HG03520 (cell line): ENCODE measurements around the gene KLHL15.
A peak's percentile ranks its signal among the peaks of the same experiment; 100 is the strongest.
"Not testable (repeated sequence)": the region's sequence is repeated elsewhere in the genome, so short reads cannot be mapped to it uniquely, and the experiment has no call there.

ENCODE experiments used
- ATAC-seq: cut with Tn5 transposase; IDR thresholded peaks from one replicate; pipeline ENCODE4 v1.9.1; 2021; ENCODE audit warnings: mild to moderate bottlenecking, moderate library complexity; ENCODE audit not compliant: unreplicated experiment

The KLHL15 gene

DNA sequence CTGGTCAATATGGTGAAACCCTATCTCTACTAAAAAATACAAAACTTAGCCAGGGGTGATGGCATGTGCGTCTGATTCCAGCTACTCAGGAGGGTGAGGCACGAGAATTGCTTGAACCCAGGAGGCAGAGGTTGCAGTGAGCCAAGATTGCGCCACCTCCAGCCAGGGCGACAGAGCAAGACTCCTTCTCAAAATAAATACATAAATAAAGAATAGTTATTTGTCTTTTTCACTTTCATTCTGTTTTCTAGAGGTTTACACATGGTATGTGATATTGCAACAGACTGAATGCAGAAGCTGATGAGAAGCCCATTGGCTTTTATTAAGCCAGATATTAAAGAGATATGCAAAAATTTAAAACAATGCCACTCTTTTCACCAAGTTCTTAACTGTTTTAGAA is 8.2 kb downstream of the KLHL15 start:
- no peak for ATAC-seq

DNA sequence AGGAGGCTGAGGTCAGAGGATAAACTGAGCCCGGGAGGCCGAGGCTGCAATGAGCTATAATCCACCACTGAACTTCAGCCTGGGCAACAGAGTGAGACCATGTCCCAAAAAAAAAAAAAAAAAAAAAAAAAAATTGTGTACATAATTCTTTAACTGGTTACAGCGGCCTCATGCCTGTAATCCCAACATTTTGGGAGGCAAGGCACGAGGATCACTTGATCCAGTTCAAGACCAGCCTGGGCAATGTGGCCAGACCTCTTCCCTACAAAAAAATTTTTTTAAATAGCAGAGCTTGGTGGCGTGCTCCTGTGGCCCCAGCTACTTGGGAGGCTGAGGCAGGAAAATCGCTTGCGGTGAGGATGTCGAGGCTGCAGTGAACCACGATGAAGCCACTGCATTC is 9.3 kb downstream of the KLHL15 start:
- no peak for ATAC-seq

DNA sequence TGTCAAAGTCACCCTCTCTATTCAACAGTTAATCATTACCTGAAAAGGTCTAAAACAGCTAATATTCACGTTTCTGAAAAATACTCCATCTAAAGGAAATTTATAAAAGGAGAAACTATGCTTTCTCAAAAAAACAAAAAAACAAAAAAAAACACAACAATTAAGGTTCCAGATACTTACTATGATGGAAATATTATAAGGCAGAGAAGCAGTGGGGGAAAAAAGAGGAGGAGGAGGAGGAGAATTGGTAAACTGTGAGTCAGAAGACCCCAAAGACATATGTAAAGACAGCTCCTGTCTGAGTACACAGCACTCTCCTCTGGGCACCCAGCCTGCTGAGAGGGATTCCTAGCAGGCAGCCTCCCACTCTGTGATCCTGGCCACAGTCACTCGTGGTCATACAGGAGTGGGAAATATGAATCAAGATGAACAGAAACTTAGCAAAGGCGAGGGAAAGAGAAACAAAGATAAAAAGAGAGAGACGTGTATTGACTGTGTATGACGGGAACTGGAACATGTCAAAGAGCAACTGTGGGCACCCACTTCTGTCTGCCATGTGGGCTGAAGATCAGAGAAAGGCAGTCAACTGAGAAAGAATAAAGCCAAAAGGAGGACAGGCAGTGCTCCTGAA is 12.5 kb downstream of the KLHL15 start:
- no peak for ATAC-seq

DNA sequence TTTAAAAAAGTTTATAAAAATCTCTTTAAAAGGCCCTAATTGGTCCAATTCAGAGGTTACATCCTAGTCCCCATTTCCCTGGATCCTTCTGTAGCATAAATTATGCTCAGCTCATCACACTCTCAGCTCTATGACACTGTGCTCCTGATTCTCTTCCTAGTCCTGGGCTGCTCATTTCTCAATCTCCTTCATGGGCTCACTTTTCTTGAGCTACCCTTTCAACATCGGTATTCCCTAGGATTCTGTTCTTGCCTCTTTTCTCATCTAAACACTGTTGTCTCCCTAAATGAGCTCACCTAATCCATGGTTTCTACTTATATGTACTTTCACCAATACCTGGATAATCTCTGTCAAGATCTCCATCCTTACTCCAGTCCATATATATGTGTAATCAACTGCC is 14.7 kb downstream of the KLHL15 start:
- no peak for ATAC-seq

DNA sequence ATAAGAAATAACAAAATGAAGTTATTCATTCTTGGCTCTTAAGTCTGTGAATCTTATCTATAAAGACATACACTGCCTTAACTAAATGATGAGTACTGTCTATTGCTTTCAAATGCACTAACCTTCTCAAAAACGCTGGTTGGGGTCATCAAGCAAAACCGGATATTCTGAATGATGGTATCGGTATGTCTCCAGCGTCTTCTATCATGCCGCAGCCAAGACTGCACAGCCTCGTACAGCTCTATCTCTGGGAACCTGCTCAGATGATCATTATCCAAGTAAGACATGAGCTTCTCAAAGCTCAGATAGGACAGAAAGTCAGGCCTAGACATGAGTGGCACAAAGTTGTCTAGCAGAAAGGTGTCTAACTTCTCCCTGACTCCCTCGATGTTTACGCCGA is 21.1 kb downstream of the KLHL15 start:
- no peak for ATAC-seq

DNA sequence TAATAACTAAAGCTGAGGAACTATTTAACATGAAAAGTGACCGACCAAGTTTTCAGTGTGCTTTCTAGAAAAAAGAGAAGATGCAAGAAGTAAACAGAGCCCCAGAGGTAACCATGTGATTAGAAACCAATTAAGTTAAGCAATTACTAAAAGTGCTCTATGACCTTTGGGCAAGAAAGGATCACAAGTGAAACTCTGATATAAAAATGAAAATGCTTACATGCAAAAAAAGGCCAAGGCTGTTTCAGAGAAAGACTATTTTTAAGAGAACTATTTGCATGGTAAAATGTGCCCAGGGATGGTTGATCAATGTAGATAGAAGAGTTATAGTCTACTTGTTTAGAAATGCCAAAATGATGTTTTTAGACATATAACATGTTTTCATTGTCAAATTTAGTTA is 22.0 kb downstream of the KLHL15 start:
- no peak for ATAC-seq

DNA sequence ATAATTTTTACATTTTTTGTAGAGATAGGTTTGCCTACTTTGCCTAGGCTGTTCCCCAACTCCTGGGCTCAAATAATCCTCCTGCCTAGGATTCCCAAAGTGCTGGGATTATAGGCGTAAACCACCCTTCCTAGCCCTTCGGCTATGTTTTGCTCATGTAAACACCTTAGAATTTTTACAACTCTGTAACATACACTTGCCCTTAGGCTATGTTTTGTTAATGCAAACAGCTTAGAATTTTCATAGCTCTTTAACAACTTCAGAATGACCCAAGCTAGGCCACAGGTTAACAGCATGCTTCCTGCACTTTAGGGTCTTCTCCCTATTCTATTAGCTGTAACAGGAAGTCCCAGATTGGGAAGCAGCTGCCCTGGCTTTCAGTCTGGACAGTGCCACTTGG is 24.2 kb downstream of the KLHL15 start:
- no peak for ATAC-seq

DNA sequence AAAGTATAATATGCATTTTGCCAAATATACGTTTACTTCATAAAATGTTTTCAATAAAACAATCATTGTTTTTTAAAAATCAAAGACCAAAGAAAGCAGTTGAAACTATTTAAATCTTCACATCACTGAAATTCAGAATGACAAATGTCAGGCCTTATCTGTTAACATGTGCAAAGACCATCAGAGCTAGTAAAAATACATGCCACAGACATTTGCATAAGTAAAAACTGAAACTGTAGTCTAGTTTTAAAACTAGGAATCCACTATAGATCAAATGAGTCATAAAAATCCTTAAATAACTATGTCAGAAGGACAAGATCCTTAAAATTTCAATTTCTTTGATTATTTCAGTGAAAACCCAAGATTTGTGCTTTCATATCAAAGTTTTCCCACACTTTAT is 24.8 kb downstream of the KLHL15 start:
- peak; percentile 72 for ATAC-seq

DNA sequence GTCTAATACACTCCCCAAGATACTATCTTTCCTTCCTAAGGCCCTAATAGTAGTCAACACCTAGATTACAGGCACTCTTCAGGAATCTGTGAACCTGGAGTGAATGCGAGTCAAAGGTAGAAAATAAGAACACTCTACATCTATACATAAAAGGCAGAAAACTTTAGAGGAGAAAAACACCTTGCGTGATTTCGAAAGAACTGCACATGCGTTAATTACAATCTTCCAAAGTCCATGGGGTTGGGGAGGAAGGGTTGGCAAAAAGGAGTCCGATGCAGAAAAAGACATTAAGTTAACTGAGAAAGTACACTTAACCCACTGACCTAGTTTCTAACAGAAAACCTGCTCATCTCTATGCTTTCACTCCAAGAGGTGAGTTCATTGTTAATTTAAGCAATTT is 27.3 kb downstream of the KLHL15 start:
- ATAC-seq: no peak

DNA sequence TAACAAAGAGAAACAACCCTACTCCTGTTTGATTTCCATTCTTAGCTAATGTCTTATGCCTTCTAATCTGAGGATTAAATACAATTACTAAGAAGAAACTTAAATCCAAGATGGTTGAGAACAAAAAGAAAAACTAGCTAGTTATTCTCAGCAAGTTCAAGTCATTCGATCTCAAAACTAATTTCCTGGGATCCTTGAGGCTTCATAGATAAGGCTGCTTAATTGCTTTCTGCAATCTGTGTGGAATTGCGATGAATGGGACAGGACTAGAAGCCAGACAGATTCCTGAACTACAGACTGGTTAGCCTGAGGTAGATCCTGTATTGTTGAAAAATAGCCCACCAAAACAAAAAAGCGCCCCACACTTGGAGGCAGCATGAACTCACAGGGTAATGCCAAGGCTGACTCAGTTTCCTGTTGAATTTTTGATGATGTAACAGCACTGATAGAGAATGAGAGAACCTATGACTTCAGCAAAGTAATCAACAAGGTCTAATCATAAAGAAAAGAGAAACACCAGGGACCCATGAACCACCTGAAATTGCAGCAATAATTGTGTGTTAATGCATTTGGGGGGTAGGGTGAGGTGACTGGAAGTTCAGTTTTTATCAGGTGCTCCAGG is 33.9 kb downstream of the KLHL15 start:
- no peak for ATAC-seq

DNA sequence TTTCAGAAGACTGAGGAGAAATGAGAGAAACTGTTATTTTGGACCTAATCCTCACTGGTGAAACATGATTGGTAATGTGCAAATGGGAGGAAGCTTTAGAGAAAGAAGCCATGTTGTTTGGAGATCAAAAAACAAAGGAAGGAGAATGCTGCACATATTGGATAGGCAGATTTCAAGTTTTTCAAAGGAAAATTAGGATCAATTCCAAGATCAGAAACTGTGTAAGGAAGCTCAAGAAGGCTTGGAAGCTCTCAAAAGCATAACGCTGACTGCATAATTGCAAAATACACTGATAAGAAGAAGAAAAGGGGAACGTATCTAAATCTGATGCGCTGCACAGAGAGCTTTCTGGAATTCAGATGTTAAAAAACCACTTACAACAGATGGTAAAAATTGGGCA is 34.6 kb downstream of the KLHL15 start:
- ATAC-seq: no peak

DNA sequence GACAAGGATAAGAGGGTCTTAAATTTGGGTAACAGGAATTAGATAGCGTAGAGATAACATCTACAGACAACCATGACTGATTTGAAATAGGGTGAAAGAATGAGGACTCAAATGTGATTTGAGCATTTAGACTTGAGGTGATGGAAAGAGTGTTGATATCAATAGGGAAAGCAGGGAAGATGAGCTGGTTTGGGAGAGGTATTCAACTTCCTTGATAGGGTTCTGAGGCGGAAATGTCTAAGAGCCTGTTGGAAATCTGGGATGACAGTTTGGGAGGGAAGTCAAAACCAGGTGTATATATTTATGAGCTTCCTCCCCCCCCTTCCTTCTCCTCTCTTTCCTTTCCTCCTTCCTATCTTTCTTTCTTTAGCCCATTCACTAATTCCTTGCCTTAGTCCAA is 36.5 kb downstream of the KLHL15 start:
- no peak for ATAC-seq

DNA sequence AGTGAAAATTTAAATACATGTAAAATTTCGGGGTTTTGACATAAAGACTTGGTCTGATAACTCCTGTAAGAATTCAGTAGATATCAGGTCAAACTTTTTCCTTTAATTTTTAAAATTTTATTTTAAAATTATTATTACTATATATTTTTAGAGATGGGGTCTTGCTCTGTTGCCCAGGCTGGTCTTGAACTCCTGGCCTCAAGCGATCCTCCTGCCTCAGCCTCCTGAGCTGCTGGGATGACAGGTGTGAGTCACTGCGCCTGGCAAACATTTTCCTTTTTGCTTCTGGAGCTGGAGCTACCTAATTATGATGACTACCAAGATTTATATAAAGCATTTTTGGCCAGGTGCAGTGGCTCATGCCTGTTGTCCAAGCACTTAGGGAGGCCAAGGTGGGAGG is 37.3 kb downstream of the KLHL15 start:
- ATAC-seq: no peak

DNA sequence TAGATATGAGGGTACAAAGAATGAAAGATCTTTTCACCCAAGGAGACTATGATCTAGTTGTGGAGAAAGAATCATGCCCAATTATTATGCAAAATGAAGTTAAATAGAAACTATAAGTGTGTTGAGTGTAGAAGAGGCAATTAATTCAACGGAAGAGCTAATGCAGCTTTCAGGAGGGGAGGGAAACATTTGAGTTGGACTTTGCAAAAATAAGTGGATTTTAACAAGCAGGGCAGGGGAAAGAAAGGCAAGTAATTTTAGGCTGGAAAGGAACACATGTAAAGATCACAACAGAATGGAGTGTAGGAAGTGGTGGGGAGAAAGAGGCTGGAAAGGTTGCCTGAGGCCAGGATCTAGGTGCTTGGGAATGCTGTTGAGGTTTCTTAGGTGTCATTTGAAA is 44.1 kb downstream of the KLHL15 start:
- no peak for ATAC-seq

DNA sequence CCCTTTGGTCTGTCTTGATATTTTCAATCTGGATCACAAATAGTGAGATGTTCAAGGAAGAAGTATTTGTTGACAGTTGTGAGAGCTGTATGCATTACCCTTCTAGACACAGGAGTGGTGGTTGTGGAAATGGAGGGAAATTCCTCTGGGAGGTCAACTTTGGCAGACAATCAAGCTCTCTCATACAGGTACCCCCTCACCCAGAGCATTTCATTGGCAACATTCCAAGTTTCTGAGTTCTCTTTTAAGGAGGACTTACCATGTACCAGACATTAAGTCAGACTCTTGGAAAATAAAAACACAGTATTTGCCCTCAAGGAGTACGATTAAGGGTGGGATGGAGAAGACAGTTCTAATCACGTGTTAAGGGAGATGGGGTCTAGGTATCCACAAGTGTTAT is 45.3 kb downstream of the KLHL15 start:
- ATAC-seq: no peak

DNA sequence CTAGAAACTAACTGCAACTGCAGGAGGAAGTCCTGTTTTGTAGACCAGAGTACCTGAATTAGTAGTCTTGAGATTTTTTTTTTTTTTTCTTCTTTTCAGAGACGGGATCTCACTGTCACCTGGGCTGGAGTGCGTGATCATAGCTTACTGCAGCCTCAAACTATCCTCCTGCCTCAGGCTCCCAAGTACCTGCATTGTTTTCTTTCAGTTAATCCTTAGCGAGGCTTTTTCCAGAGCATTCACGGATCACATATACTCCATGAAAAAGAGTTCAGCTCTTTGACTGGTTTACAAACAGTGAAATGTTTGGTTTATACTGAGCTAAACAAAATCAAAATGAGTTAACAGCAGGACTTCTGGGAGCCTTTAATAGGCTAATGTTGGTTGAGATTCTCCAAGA is 45.8 kb downstream of the KLHL15 start:
- ATAC-seq: no peak

DNA sequence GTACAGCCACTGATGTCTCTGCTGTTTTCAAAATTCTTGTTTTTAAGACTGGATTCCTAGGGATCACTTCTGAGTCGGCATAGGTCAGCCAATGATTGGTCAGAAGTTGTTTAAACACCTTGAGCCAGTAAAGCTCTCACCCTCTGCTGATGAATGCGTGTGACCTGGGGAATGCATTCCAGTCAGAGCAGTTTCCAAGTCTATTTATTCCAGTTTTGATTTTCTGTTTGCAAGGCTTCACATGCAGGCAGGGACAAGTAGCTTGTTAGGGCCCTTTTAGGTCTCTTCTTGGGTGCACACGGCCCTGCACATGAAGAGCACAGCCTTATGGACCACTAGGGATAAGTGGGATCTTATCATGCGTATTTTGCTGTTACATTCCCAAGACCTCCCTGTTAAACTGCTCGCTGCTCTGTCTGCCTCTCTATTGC is 47.0 kb downstream of the KLHL15 start:
- ATAC-seq: no peak

DNA sequence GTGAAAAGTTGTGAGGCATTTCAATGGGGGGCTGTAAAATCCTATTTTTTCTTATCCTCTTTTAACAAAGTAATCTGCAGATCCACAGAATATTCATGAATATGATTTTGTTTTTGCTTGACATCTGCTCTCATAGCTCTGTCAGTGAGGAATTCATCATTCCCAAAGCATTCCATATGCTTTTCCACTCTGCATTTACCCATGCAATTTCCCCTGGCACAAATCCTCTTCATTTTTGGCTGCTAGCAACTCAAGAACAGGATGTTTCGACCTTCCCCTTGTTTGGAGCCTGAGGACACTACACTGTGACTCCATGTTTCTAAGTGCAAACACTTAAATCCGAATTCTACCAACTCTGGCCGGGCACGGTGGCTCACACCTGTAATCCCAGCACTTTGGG is 48.5 kb downstream of the KLHL15 start:
- no peak for ATAC-seq

DNA sequence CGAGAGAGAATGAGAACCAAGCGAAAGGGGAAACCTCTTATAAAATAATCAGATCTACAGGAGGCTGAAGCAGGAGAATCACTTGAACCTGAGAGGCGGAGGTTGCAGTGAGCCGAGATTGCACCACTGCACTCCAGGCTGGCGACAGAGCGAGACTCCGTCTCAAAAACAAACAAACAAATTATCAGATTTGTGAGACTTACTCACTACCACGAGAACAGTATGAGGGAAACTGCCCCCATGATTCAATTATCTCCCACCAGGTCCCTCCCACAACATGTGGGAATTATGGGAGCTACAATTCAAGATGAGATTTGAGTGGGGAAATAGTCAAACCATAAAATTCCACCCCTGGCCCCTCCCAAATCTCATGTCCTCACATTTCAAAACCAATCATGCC is 61.4 kb downstream of the KLHL15 start:
- ATAC-seq: not testable (repeated sequence)

DNA sequence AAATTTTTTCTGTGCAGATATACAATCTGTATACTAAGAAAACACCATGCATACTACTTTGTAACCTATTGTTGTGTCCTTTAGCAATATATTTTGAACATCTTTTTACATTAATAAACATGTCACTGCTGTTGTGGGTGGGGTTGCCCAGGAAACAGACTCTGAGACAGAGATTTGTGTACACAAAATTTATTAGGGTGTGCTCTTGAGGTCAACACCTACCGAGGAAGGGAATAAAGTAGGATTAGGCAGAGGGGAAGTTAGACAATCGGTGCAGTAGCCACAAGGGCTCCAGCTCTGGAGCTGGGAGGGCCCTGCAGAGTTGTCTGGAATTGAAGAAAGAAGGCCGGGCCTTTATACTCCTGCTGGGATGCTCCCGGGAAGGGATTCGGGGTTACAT is 62.8 kb downstream of the KLHL15 start:
- no peak for ATAC-seq

DNA sequence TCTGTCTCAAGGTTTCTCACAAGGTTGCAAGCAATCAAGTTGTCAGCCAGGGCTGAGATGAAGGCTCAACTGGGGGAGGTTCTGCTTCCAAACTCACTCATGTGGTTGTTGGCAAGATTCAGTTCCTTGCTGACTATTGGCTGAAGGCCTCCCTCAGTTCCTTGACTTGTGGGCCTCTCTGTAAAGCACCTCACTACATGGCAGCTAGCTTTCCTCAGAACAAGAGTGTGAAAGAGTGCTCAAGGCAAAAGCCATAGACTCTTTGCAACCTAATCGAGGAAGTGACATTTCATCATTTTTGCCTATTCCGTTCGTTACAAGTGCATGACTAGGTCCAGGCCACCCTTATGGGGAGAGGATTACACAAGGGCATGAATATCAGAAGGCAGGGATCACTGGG is 67.2 kb downstream of the KLHL15 start:
- no peak for ATAC-seq

DNA sequence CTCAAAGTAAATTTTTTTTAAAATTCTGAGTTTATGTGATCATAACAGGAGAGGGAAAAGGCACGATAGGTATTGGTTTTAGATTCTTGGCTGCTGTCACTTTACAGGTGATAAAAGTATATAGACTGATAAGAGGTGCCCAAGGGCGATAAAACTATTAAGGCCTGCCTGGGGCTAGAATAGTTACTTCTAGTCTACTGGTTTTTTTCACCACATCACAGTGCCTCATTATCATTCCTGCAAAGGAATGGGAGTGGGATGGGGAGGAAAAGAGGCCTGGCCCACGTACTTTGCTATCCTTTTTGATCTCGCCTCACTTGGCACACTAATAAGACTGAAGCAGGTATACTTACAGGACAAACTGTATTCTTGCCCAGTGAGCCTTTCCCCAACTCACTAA is 72.6 kb downstream of the KLHL15 start:
- no peak for ATAC-seq

DNA sequence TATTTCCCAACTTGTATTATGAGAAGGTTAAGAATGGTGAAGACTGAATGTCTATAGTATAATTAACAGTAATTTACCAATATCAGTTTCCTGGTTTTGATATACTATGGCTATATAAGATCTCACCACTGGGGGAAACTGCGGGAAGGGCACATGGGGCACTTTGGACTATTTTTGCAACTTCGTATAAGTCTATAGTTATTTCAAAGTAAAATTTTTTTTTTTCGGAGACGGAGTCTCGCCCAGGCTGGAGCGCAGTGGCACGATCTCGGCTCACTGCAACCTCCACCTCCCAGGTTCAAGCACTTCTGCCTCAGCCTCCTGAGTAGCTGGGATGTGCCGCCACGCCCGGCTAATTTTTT is 73.1 kb downstream of the KLHL15 start:
- no peak for ATAC-seq
